ENCODE measurements around the gene ABHD11. TPM values are rescaled to one million over a fixed set of nuclear protein-coding genes. Genes with fewer than 3 reads are reported as not detected.

ABHD11 gene
- polyA plus RNA-seq, 1 donor (not counting 4 experiments of a cell fraction or from before 2014, with no cell fraction given) = 11.3 TPM

DNA sequence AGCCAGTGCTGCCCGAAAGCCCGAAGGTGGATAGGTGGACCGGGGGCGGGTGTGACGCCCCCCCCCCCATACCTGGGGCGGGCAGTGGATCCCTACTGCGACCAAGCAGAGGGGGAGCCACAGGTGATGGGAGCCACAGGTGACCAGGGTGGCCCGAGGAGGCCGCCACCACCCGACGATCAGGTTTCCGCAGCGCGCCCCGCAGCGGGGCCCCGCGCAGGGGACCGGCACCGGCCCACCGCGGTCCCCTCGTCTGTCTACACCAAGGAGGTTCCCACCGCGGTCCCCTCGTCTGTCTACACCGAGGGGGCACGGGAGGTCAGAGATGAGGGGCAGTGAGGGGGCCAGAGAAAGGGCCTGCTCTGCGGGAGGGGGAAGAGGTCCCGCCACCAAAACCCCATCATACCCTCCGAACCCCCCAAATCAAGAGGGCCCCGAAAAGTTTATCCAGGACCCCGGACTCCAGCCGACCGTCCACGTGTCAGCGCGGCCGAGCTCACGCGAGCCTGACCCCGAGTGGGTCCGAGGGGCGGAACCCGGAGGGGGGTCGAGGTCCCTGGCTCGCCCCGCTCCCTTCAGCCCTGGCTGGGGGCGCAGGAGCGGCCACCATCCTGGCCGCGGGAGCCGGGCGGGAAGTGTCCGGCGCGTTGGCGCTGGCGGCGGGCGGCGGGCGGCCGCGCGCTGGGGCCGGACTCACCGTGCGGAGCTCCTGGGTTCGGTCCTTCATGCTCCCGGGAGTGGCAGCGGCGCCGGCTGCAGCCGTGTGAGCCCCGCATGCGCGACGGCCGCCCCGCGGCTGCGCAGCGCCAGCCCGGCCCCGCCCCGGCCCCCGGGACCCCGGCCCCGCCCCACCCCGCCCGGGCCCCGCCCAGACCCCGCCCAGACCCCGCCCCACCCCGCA lies 19.4 kb downstream of the ABHD11 start, which contains the start of gene STX1A:
Gene STX1A (minus strand): TSS at position 765 of the 901 bp plus-strand sequence. CDS start 38 bp downstream, at position 727.
- Histone ChIP-seq H3K9ac (ENCODE audit: control insufficient read depth, extremely low read depth, insufficient read depth, low read length) (peak within 1 kb of the TSS; percentile 89), H3K79me2 (ENCODE audit: control insufficient read depth, insufficient read depth, low read length) (peaks cover 42% of the 10 kb centered on the region), H3K27ac (ENCODE audit: control insufficient read depth, insufficient read depth, low read length) (peak within 1 kb of the TSS; percentile 83), H3K27me3 (ENCODE audit: control insufficient read depth, extremely low read depth, insufficient read depth, low read length) (no peaks in the 10 kb centered on the region), H4K20me1 (ENCODE audit: control insufficient read depth, extremely low read depth, insufficient read depth, low read length) (peaks cover 25% of the 10 kb centered on the region), H3K4me1 (ENCODE audit: control insufficient read depth, extremely low read depth, insufficient read depth, low read length) (peaks cover 33% of the 10 kb centered on the region), H3K9me3 (ENCODE audit: control insufficient read depth, low read depth, low read length) (no peaks in the 10 kb centered on the region), H3K36me3 (ENCODE audit: control insufficient read depth in 2 of 2, extremely low read depth in 1 of 2, insufficient read depth in 2 of 2, low read length in 2 of 2) (peaks cover 6 to 8% of the 10 kb centered on the region in 2 experiments), H2AFZ (ENCODE audit: control insufficient read depth, low read length) (no peak within 1 kb of the TSS), H3K4me2 (ENCODE audit: control insufficient read depth, extremely low read depth, insufficient read depth, low read depth, low read length) (peak within 1 kb of the TSS; percentile 96), H3K9me1 (ENCODE audit: control insufficient read depth, extremely low read depth, insufficient read depth, low read length) (peaks cover 10% of the 10 kb centered on the region), H3K4me3 (ENCODE audit: control insufficient read depth in 2 of 3, extremely low read depth in 1 of 3, insufficient read depth in 2 of 3, low read depth in 1 of 3, low read length in 3 of 3) (peak within 1 kb of the TSS; percentile 85 to 95 (median 93))
- dilution Hi-C loops (cut with MboI; ENCODE audit: extremely low pct_ligation_motif_present, low sequenced_read_pairs) = no loop called here
- FAIRE-seq (no peak), DNase-seq (ENCODE audit: low read depth, low spot score) (no peak)
- no peak for TF ChIP-seq EZH2 (IDR thresholded peaks at IDR 0.05; ENCODE audit: low read length)
- no peak for TF ChIP-seq CTCF (optimal IDR thresholded peaks at IDR 0.05 in 1 of 3, IDR thresholded peaks at IDR 0.05 in 1 of 3, conservative IDR thresholded peaks at IDR 0.05 in 1 of 3; ENCODE audit: extremely low read depth in 1 of 3, insufficient read depth in 2 of 3, low read length in 3 of 3)

GRCh38 chr7:73718438-73718881 lies 20.1 kb downstream of the ABHD11 start:
- peaks cover 31% of the 10 kb centered on the region for H4K20me1 ChIP-seq (ENCODE audit: control insufficient read depth, extremely low read depth, insufficient read depth, low read length)
- dilution Hi-C loops (cut with MboI; ENCODE audit: extremely low pct_ligation_motif_present, low sequenced_read_pairs) = no loop called here
- peak overlapping the region; percentile 89 for H3K9ac ChIP-seq (ENCODE audit: control insufficient read depth, extremely low read depth, insufficient read depth, low read length)
- H3K9me3 ChIP-seq (ENCODE audit: control insufficient read depth, low read depth, low read length) = no peaks in the 10 kb centered on the region
- DNase-seq (ENCODE audit: low read depth, low spot score) = no peak
- FAIRE-seq = no peak
- peaks cover 47% of the 10 kb centered on the region for H3K79me2 ChIP-seq (ENCODE audit: control insufficient read depth, insufficient read depth, low read length)
- H3K4me2 ChIP-seq (ENCODE audit: control insufficient read depth, extremely low read depth, insufficient read depth, low read depth, low read length) = peak overlapping the region; percentile 96
- H3K36me3 ChIP-seq (ENCODE audit: control insufficient read depth in 2 of 2, extremely low read depth in 1 of 2, insufficient read depth in 2 of 2, low read length in 2 of 2) = peaks cover 10 to 12% of the 10 kb centered on the region in 2 experiments
- no peaks in the 10 kb centered on the region for H3K27me3 ChIP-seq (ENCODE audit: control insufficient read depth, extremely low read depth, insufficient read depth, low read length)
- H3K4me3 ChIP-seq (ENCODE audit: control insufficient read depth in 2 of 3, extremely low read depth in 1 of 3, insufficient read depth in 2 of 3, low read depth in 1 of 3, low read length in 3 of 3) = peak overlapping the region; percentile 85 to 95 (median 93)
- peaks cover 33% of the 10 kb centered on the region for H3K4me1 ChIP-seq (ENCODE audit: control insufficient read depth, extremely low read depth, insufficient read depth, low read length)
- H3K9me1 ChIP-seq (ENCODE audit: control insufficient read depth, extremely low read depth, insufficient read depth, low read length) = peaks cover 14% of the 10 kb centered on the region
- TF ChIP-seq CTCF (optimal IDR thresholded peaks at IDR 0.05 in 1 of 3, IDR thresholded peaks at IDR 0.05 in 1 of 3, conservative IDR thresholded peaks at IDR 0.05 in 1 of 3; ENCODE audit: extremely low read depth in 1 of 3, insufficient read depth in 2 of 3, low read length in 3 of 3) (no peak), EZH2 (IDR thresholded peaks at IDR 0.05; ENCODE audit: low read length) (no peak)
- H3K27ac ChIP-seq (ENCODE audit: control insufficient read depth, insufficient read depth, low read length) = peak overlapping the region; percentile 83
- H2AFZ ChIP-seq (ENCODE audit: control insufficient read depth, low read length) = no peak overlapping the region
